ENCODE data around the gene SETDB2. TPM values are rescaled to one million over a fixed set of nuclear protein-coding genes. Genes with fewer than 3 reads are reported as not detected.

Gene SETDB2
- total and polyA plus RNA-seq, 4 donors = 5.0 to 22.9 (median 8.6) TPM

DNA sequence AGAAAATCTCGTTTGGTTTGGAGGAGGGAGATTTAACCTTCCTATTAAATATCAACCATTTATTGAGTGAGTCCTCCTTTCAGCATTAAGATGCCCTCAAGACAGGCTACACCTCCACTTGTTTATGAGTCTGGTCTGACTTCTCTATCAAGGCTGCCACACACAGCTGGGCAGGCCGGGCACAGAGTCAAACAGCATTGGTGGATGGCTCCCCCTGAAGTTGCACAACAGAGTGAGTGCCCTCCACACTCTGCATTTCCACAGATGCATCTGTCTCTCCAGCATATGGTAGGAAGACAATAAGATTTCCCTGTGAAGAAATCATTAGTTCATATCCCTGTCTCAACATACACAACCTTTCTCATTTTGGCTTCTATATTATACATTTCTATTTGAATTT lies 83.0 kb downstream of the SETDB2 start:
- Histone ChIP-seq H3K4me1 (ENCODE audit: control insufficient read depth in 5 of 5, insufficient read depth in 5 of 5, low read length in 5 of 5) (peaks cover 0 to 4% (median 0%) of the 10 kb centered on the region in 5 donors), H3K9ac (ENCODE audit: insufficient read depth in 1 of 2, low read length in 2 of 2) (no peak overlapping the region), H3K36me3 (ENCODE audit: control insufficient read depth in 4 of 4, insufficient read depth in 4 of 4, low read length in 4 of 4) (peaks cover 2 to 9% (median 5%) of the 10 kb centered on the region in 4 donors), H3K9me3 (ENCODE audit: control insufficient read depth in 4 of 4, insufficient read depth in 3 of 4, low read length in 3 of 4) (no peaks in the 10 kb centered on the region), H3K4me3 (no peak overlapping the region), H3K27me3 (ENCODE audit: control insufficient read depth in 3 of 3, insufficient read depth in 3 of 3, low read length in 2 of 3) (no peaks in the 10 kb centered on the region), H3K27ac (ENCODE audit: low read depth in 1 of 2, low read length in 1 of 2) (no peak overlapping the region)
- DNase-seq (no peak), ATAC-seq (ENCODE audit: insufficient read depth, low FRiP score) (no peak)
- WGBS, 2 donors = 53 to 64% methylated on average over 2 of the region's 2 CpGs
- TF ChIP-seq, protein P1, sequence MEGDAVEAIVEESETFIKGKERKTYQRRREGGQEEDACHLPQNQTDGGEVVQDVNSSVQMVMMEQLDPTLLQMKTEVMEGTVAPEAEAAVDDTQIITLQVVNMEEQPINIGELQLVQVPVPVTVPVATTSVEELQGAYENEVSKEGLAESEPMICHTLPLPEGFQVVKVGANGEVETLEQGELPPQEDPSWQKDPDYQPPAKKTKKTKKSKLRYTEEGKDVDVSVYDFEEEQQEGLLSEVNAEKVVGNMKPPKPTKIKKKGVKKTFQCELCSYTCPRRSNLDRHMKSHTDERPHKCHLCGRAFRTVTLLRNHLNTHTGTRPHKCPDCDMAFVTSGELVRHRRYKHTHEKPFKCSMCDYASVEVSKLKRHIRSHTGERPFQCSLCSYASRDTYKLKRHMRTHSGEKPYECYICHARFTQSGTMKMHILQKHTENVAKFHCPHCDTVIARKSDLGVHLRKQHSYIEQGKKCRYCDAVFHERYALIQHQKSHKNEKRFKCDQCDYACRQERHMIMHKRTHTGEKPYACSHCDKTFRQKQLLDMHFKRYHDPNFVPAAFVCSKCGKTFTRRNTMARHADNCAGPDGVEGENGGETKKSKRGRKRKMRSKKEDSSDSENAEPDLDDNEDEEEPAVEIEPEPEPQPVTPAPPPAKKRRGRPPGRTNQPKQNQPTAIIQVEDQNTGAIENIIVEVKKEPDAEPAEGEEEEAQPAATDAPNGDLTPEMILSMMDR (IDR thresholded peaks at IDR 0.05; ENCODE audit: control extremely low read depth, extremely low read depth) = no peak

DNA sequence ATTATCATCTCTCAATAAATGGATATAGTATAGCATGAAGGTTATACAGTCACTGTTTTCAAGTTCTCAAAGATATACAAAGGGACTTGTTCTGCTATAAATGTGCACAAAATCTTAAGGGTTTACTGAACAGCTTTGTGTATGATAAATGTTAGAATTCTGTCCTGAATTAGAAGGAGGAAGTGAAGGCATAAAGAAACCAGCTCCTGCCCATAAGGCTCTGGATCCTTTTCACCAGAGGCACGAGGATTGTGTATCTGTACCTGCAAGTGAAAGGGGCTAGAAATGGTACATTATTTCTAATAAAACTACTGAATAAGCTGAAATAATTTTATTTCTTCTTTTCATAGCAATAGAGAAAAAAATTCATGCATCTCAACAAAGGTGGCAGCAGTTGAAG lies 84.1 kb downstream of the SETDB2 start:
- no peak overlapping the region for H3K9ac ChIP-seq (ENCODE audit: insufficient read depth in 1 of 2, low read length in 2 of 2)
- TF ChIP-seq, protein P1 (IDR thresholded peaks at IDR 0.05; ENCODE audit: control extremely low read depth, extremely low read depth) = no peak
- H3K27me3 ChIP-seq (ENCODE audit: control insufficient read depth in 3 of 3, insufficient read depth in 3 of 3, low read length in 2 of 3) = no peaks in the 10 kb centered on the region
- DNase-seq (no peak), ATAC-seq (ENCODE audit: insufficient read depth, low FRiP score) (no peak)
- H3K9me3 ChIP-seq (ENCODE audit: control insufficient read depth in 4 of 4, insufficient read depth in 3 of 4, low read length in 3 of 4) = no peaks in the 10 kb centered on the region
- WGBS, 2 donors = 28 to 70% methylated on average over 1 of the region's 1 CpG
- H3K4me3 ChIP-seq = no peak overlapping the region
- H3K36me3 ChIP-seq (ENCODE audit: control insufficient read depth in 4 of 4, insufficient read depth in 4 of 4, low read length in 4 of 4) = peaks cover 2 to 12% (median 3%) of the 10 kb centered on the region in 4 donors
- H3K4me1 ChIP-seq (ENCODE audit: control insufficient read depth in 5 of 5, insufficient read depth in 5 of 5, low read length in 5 of 5) = peaks cover 0 to 8% (median 0%) of the 10 kb centered on the region in 5 donors
- no peak overlapping the region for H3K27ac ChIP-seq (ENCODE audit: low read depth in 1 of 2, low read length in 1 of 2)

DNA sequence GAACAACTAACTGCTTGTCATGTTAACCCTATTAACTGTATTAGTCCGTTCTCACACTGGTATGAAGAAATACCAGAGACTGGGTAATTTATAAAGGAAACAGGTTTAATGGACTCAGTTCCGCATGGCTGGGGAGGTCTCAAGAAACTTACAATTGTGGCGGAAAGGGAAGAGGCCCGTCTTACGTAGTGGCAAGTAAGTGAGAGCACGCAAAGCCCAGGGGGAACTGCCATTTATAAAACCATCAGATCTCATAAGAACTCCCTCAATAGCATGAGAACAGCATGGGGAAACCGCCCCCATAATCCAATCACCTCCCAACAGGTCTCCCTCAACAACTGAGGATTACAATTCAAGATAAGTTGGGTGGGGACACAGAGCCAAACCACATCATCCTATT lies 86.4 kb downstream of the SETDB2 start:
- no peaks in the 10 kb centered on the region for H3K9me3 ChIP-seq (ENCODE audit: control insufficient read depth in 4 of 4, insufficient read depth in 3 of 4, low read length in 3 of 4)
- ATAC-seq (ENCODE audit: insufficient read depth, low FRiP score) (no peak), DNase-seq (peak in 1 of 3 donors; percentile 6)
- 44 to 72% methylated on average over 7 of the region's 7 CpGs for WGBS, 2 donors
- peaks cover 0 to 12% (median 0%) of the 10 kb centered on the region in 5 donors for H3K4me1 ChIP-seq (ENCODE audit: control insufficient read depth in 5 of 5, insufficient read depth in 5 of 5, low read length in 5 of 5)
- no peak overlapping the region for H3K4me3 ChIP-seq
- H3K27ac ChIP-seq (ENCODE audit: low read depth in 1 of 2, low read length in 1 of 2) = no peak overlapping the region
- TF ChIP-seq, protein P1 (IDR thresholded peaks at IDR 0.05; ENCODE audit: control extremely low read depth, extremely low read depth) = no peak
- H3K36me3 ChIP-seq (ENCODE audit: control insufficient read depth in 4 of 4, insufficient read depth in 4 of 4, low read length in 4 of 4) = peaks cover 2 to 15% (median 7%) of the 10 kb centered on the region in 4 donors
- H3K9ac ChIP-seq (ENCODE audit: insufficient read depth in 1 of 2, low read length in 2 of 2) = no peak overlapping the region
- H3K27me3 ChIP-seq (ENCODE audit: control insufficient read depth in 3 of 3, insufficient read depth in 3 of 3, low read length in 2 of 3) = no peaks in the 10 kb centered on the region

DNA sequence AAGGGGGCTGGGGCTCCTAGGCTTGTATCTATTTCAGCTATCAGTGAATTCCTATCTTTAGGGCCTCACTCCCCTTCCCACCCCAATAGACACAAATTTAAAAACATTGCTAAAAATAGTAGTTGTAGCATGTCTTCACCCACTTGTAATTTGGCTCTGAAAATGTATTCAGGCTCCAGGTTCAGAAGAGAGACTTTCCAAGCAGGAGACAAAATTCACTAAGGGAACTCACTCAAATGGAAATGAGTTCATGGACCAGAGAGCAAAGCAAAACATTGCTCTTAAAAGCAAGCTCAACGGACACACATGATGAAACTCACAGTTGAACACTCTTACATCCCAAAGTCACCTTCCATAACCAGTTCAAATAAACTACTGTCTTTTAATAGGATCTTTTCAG lies 88.5 kb downstream of the SETDB2 start:
- ATAC-seq (ENCODE audit: insufficient read depth, low FRiP score) (no peak), DNase-seq (no peak)
- peaks cover 2 to 15% (median 6%) of the 10 kb centered on the region in 4 donors for H3K36me3 ChIP-seq (ENCODE audit: control insufficient read depth in 4 of 4, insufficient read depth in 4 of 4, low read length in 4 of 4)
- no peaks in the 10 kb centered on the region for H3K27me3 ChIP-seq (ENCODE audit: control insufficient read depth in 3 of 3, insufficient read depth in 3 of 3, low read length in 2 of 3)
- TF ChIP-seq, protein P1 (IDR thresholded peaks at IDR 0.05; ENCODE audit: control extremely low read depth, extremely low read depth) = no peak
- H3K4me3 ChIP-seq = no peak overlapping the region
- no peak overlapping the region for H3K9ac ChIP-seq (ENCODE audit: insufficient read depth in 1 of 2, low read length in 2 of 2)
- H3K27ac ChIP-seq (ENCODE audit: low read depth in 1 of 2, low read length in 1 of 2) = no peak overlapping the region
- no peaks in the 10 kb centered on the region for H3K9me3 ChIP-seq (ENCODE audit: control insufficient read depth in 4 of 4, insufficient read depth in 3 of 4, low read length in 3 of 4)
- peaks cover 0 to 15% (median 0%) of the 10 kb centered on the region in 5 donors for H3K4me1 ChIP-seq (ENCODE audit: control insufficient read depth in 5 of 5, insufficient read depth in 5 of 5, low read length in 5 of 5)
- 86 to 95% methylated on average over 1 of the region's 1 CpG for WGBS, 2 donors
